ENCODE measurements around the gene SLC39A11. TPM values are rescaled to one million over a fixed set of nuclear protein-coding genes. Genes with fewer than 3 reads are reported as not detected.

SLC39A11 gene
- total RNA-seq, 1 donor from 2014 or later = 13.2 TPM

GRCh38 chr17:73039282-73039681 lies 53.2 kb downstream of the SLC39A11 start:
- H3K27me3 Mint-ChIP-seq (ENCODE audit: unreplicated experiment) = peaks cover 1% of the 10 kb centered on the region
- H3K36me3 Mint-ChIP-seq (ENCODE audit: low read depth, unreplicated experiment) = no peaks in the 10 kb centered on the region
- TF ChIP-seq CTCF (IDR thresholded peaks at IDR 0.05; ENCODE audit: unreplicated experiment) = no peak
- H3K4me3 Mint-ChIP-seq (ENCODE audit: unreplicated experiment) = no peak overlapping the region
- DNase-seq (ENCODE audit: low spot score) = no peak
- no peaks in the 10 kb centered on the region for H3K4me1 Mint-ChIP-seq (ENCODE audit: unreplicated experiment)
- H3K9me3 Mint-ChIP-seq (ENCODE audit: unreplicated experiment) = no peaks in the 10 kb centered on the region
- no peak overlapping the region for H3K27ac Mint-ChIP-seq (ENCODE audit: unreplicated experiment)

GRCh38 chr17:73031472-73031871 lies 61.0 kb downstream of the SLC39A11 start:
- H3K27ac Mint-ChIP-seq (ENCODE audit: unreplicated experiment) = no peak overlapping the region
- H3K27me3 Mint-ChIP-seq (ENCODE audit: unreplicated experiment) = peaks cover 3% of the 10 kb centered on the region
- no peak for TF ChIP-seq CTCF (IDR thresholded peaks at IDR 0.05; ENCODE audit: unreplicated experiment)
- H3K4me1 Mint-ChIP-seq (ENCODE audit: unreplicated experiment) = no peaks in the 10 kb centered on the region
- no peak overlapping the region for H3K4me3 Mint-ChIP-seq (ENCODE audit: unreplicated experiment)
- DNase-seq (ENCODE audit: low spot score) = no peak
- H3K36me3 Mint-ChIP-seq (ENCODE audit: low read depth, unreplicated experiment) = no peaks in the 10 kb centered on the region
- no peaks in the 10 kb centered on the region for H3K9me3 Mint-ChIP-seq (ENCODE audit: unreplicated experiment)

GRCh38 chr17:73030995-73031394 lies 61.5 kb downstream of the SLC39A11 start:
- Mint-ChIP-seq H3K27me3 (ENCODE audit: unreplicated experiment) (peaks cover 1% of the 10 kb centered on the region), H3K27ac (ENCODE audit: unreplicated experiment) (no peak overlapping the region), H3K36me3 (ENCODE audit: low read depth, unreplicated experiment) (no peaks in the 10 kb centered on the region), H3K4me1 (ENCODE audit: unreplicated experiment) (no peaks in the 10 kb centered on the region), H3K9me3 (ENCODE audit: unreplicated experiment) (no peaks in the 10 kb centered on the region), H3K4me3 (ENCODE audit: unreplicated experiment) (no peak overlapping the region)
- DNase-seq (ENCODE audit: low spot score) = no peak
- no peak for TF ChIP-seq CTCF (IDR thresholded peaks at IDR 0.05; ENCODE audit: unreplicated experiment)

- DNase-seq (ENCODE audit: low spot score) = no peak
- TF ChIP-seq CTCF (IDR thresholded peaks at IDR 0.05; ENCODE audit: unreplicated experiment) = no peak
- Mint-ChIP-seq H3K9me3 (ENCODE audit: unreplicated experiment) (no peaks in the 10 kb centered on the region), H3K4me3 (ENCODE audit: unreplicated experiment) (no peak overlapping the region), H3K36me3 (ENCODE audit: low read depth, unreplicated experiment) (no peaks in the 10 kb centered on the region), H3K4me1 (ENCODE audit: unreplicated experiment) (no peaks in the 10 kb centered on the region), H3K27ac (ENCODE audit: unreplicated experiment) (no peak overlapping the region), H3K27me3 (ENCODE audit: unreplicated experiment) (peaks cover 1% of the 10 kb centered on the region)
These were observed 62.0 kb downstream of the SLC39A11 start for GRCh38 chr17:73030501-73030921.

GRCh38 chr17:73029991-73030390 lies 62.5 kb downstream of the SLC39A11 start:
- Mint-ChIP-seq H3K4me3 (ENCODE audit: unreplicated experiment) (no peak overlapping the region), H3K4me1 (ENCODE audit: unreplicated experiment) (no peaks in the 10 kb centered on the region), H3K27me3 (ENCODE audit: unreplicated experiment) (peaks cover 1% of the 10 kb centered on the region), H3K27ac (ENCODE audit: unreplicated experiment) (no peak overlapping the region), H3K9me3 (ENCODE audit: unreplicated experiment) (no peaks in the 10 kb centered on the region), H3K36me3 (ENCODE audit: low read depth, unreplicated experiment) (no peaks in the 10 kb centered on the region)
- TF ChIP-seq CTCF (IDR thresholded peaks at IDR 0.05; ENCODE audit: unreplicated experiment) = no peak
- no peak for DNase-seq (ENCODE audit: low spot score)
